ENCODE measurements around the gene CNTNAP2. TPM values are rescaled to one million over a fixed set of nuclear protein-coding genes. Genes with fewer than 3 reads are reported as not detected.

The CNTNAP2 gene
- total RNA-seq, 1 donor from 2014 or later = 0.27 TPM

- TF ChIP-seq CTCF (IDR thresholded peaks at IDR 0.05) = no peak
- no peaks in the 10 kb centered on the region for H3K27me3 Mint-ChIP-seq (ENCODE audit: low read depth)
- peaks cover 12% of the 10 kb centered on the region for H3K4me1 Mint-ChIP-seq (ENCODE audit: low read depth)
- no peak overlapping the region for H3K4me3 Mint-ChIP-seq (ENCODE audit: unreplicated experiment)
- H3K9me3 Mint-ChIP-seq (ENCODE audit: low read depth) = peaks cover 5% of the 10 kb centered on the region
- no peak overlapping the region for H3K27ac Mint-ChIP-seq (ENCODE audit: unreplicated experiment)
- no peak for DNase-seq (ENCODE audit: low spot score)
- no peaks in the 10 kb centered on the region for H3K36me3 Mint-ChIP-seq (ENCODE audit: low read depth)
Measured at GRCh38 chr7:148159331-148159730, 2042.7 kb downstream of the CNTNAP2 start.

- peaks cover under 1% of the 10 kb centered on the region for H3K4me1 Mint-ChIP-seq (ENCODE audit: low read depth)
- no peak overlapping the region for H3K27ac Mint-ChIP-seq (ENCODE audit: unreplicated experiment)
- H3K9me3 Mint-ChIP-seq (ENCODE audit: low read depth) = peaks cover 12% of the 10 kb centered on the region
- H3K36me3 Mint-ChIP-seq (ENCODE audit: low read depth) = peaks cover 1% of the 10 kb centered on the region
- TF ChIP-seq CTCF (IDR thresholded peaks at IDR 0.05) = no peak
- no peak for DNase-seq (ENCODE audit: low spot score)
- H3K4me3 Mint-ChIP-seq (ENCODE audit: unreplicated experiment) = no peak overlapping the region
- no peaks in the 10 kb centered on the region for H3K27me3 Mint-ChIP-seq (ENCODE audit: low read depth)
Measured at GRCh38 chr7:148161776-148162175, 2045.2 kb downstream of the CNTNAP2 start.

GRCh38 chr7:148162808-148163207 is 2046.2 kb downstream of the CNTNAP2 start:
- H3K27ac Mint-ChIP-seq (ENCODE audit: unreplicated experiment) = no peak overlapping the region
- no peak overlapping the region for H3K4me3 Mint-ChIP-seq (ENCODE audit: unreplicated experiment)
- no peak for TF ChIP-seq CTCF (IDR thresholded peaks at IDR 0.05)

GRCh38 chr7:148163246-148163645 is 2046.6 kb downstream of the CNTNAP2 start:
- Mint-ChIP-seq H3K36me3 (ENCODE audit: low read depth) (peaks cover 1% of the 10 kb centered on the region), H3K27me3 (ENCODE audit: low read depth) (no peaks in the 10 kb centered on the region), H3K4me1 (ENCODE audit: low read depth) (no peaks in the 10 kb centered on the region), H3K9me3 (ENCODE audit: low read depth) (peaks cover 17% of the 10 kb centered on the region), H3K4me3 (ENCODE audit: unreplicated experiment) (no peak overlapping the region), H3K27ac (ENCODE audit: unreplicated experiment) (no peak overlapping the region)
- DNase-seq (ENCODE audit: low spot score) = no peak
- TF ChIP-seq CTCF (IDR thresholded peaks at IDR 0.05) = no peak

More at GRCh38 chr7:148162808-148163207, 2046.2 kb downstream of the CNTNAP2 start:
- no peaks in the 10 kb centered on the region for H3K4me1 Mint-ChIP-seq (ENCODE audit: low read depth)
- no peak for DNase-seq (ENCODE audit: low spot score)
- H3K27me3 Mint-ChIP-seq (ENCODE audit: low read depth) = no peaks in the 10 kb centered on the region
- peaks cover 1% of the 10 kb centered on the region for H3K36me3 Mint-ChIP-seq (ENCODE audit: low read depth)
- H3K9me3 Mint-ChIP-seq (ENCODE audit: low read depth) = peaks cover 17% of the 10 kb centered on the region

- no peaks in the 10 kb centered on the region for H3K9me3 Mint-ChIP-seq (ENCODE audit: low read depth)
- H3K4me1 Mint-ChIP-seq (ENCODE audit: low read depth) = no peaks in the 10 kb centered on the region
- no peak for DNase-seq (ENCODE audit: low spot score)
- H3K36me3 Mint-ChIP-seq (ENCODE audit: low read depth) = no peaks in the 10 kb centered on the region
- no peak overlapping the region for H3K4me3 Mint-ChIP-seq (ENCODE audit: unreplicated experiment)
- H3K27ac Mint-ChIP-seq (ENCODE audit: unreplicated experiment) = no peak overlapping the region
- H3K27me3 Mint-ChIP-seq (ENCODE audit: low read depth) = peaks cover 3% of the 10 kb centered on the region
- TF ChIP-seq CTCF (IDR thresholded peaks at IDR 0.05) = no peak
Measured at GRCh38 chr7:148172920-148173319, 2056.3 kb downstream of the CNTNAP2 start.
